ENCODE results near the gene SCAMP1.

DNA sequence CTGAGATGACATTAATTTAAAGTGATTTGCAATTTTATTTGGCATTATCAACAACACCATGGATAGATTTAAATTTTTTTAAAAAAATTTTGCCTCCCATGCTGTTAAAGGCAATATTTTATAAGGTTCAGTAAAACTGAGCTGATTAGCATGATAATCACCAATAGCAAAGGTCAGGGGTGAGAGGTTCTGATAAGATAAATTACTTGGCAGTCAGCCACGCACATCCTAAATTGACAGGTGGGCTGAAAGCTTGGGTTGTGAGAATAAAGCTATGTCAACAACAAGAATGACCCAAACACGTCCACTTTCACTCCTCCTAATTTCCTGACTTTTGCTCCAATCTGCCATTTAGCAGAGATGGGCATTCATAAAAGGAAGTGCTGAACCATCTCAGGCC, 161.0 kb downstream of the SCAMP1 start:
- TF ChIP-seq, protein P1, sequence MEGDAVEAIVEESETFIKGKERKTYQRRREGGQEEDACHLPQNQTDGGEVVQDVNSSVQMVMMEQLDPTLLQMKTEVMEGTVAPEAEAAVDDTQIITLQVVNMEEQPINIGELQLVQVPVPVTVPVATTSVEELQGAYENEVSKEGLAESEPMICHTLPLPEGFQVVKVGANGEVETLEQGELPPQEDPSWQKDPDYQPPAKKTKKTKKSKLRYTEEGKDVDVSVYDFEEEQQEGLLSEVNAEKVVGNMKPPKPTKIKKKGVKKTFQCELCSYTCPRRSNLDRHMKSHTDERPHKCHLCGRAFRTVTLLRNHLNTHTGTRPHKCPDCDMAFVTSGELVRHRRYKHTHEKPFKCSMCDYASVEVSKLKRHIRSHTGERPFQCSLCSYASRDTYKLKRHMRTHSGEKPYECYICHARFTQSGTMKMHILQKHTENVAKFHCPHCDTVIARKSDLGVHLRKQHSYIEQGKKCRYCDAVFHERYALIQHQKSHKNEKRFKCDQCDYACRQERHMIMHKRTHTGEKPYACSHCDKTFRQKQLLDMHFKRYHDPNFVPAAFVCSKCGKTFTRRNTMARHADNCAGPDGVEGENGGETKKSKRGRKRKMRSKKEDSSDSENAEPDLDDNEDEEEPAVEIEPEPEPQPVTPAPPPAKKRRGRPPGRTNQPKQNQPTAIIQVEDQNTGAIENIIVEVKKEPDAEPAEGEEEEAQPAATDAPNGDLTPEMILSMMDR (conservative IDR thresholded peaks at IDR 0.05; ENCODE audit: low read length), result no peak
- TF ChIP-seq EZH2phosphoT487 (IDR thresholded peaks at IDR 0.05; ENCODE audit: borderline replicate concordance, low read depth, low read length), result no peak

Data from OCI-LY7 (cell line).